GM18951 (cell line): ENCODE results near the gene CAD.
"Not testable (repeated sequence)": the region's sequence is repeated elsewhere in the genome, so short reads cannot be mapped to it uniquely, and the experiment has no call there.

ENCODE experiments used
- POLR2A ChIP-seq: IDR thresholded peaks from 4 replicates; pipeline ENCODE4 v1.6.1; 2011; ENCODE audit warnings: mild to moderate bottlenecking; ENCODE audit not compliant: insufficient read length, insufficient read depth; ENCODE audit errors: extremely low read depth
- in situ Hi-C: fragments of 300-500 bp; cut with MboI; formaldehyde crosslinking; loops from one replicate; pipeline ENCODE4 v1.12.0; 2022; ENCODE audit warnings: low sequenced_read_pairs, mixed read lengths, inconsistent platforms; ENCODE audit not compliant: unreplicated experiment

The CAD gene

GRCh38 chr2:27263287-27264252, 46.4 kb downstream of the CAD start:
- in situ Hi-C loops, result no loop called here

GRCh38 chr2:27264253-27264752, 47.1 kb downstream of the CAD start:
- in situ Hi-C loops, result no loop called here
- TF ChIP-seq POLR2A, result no peak

More at GRCh38 chr2:27263287-27264252, 46.4 kb downstream of the CAD start:
- TF ChIP-seq POLR2A, result no peak

GRCh38 chr2:27264753-27265535, 47.8 kb downstream of the CAD start:
- in situ Hi-C loops, result no loop called here
- TF ChIP-seq POLR2A, result no peak

GRCh38 chr2:27265536-27265870, 48.3 kb downstream of the CAD start:
- in situ Hi-C loops, result no loop called here
- no peak for TF ChIP-seq POLR2A

GRCh38 chr2:27268296-27268695, 51.1 kb downstream of the CAD start:
- in situ Hi-C loops, result not testable (repeated sequence)

GRCh38 chr2:27270131-27270530, 53.0 kb downstream of the CAD start:
- in situ Hi-C loops, result loop anchor here (10.0 kb wide), 1 partner anchor 315 kb away; no protein-coding TSS in a partner anchor
- TF ChIP-seq POLR2A, result no peak

- in situ Hi-C loops, result loop anchor here (10.0 kb wide), 1 partner anchor 316 kb away; no protein-coding TSS in a partner anchor
- no peak for TF ChIP-seq POLR2A
These were observed 53.5 kb downstream of the CAD start for GRCh38 chr2:27270670-27271069.

- in situ Hi-C loops, result loop anchor here (10.0 kb wide), 1 partner anchor 317 kb away; no protein-coding TSS in a partner anchor
- TF ChIP-seq POLR2A, result no peak
These were observed 54.6 kb downstream of the CAD start for GRCh38 chr2:27271631-27272340.

- in situ Hi-C loops, result loop anchor here (10.0 kb wide), 1 partner anchor 318 kb away; no protein-coding TSS in a partner anchor
These were observed 55.7 kb downstream of the CAD start for GRCh38 chr2:27272537-27273522.

GRCh38 chr2:27275211-27276150, 58.3 kb downstream of the CAD start, which contains the start of gene DNAJC5G:
Gene DNAJC5G, plus strand, starts transcription at chr2:27275433. Its CDS starts 1,296 bp downstream, at chr2:27276729.
- in situ Hi-C loops, result loop anchor here (10.0 kb wide), 1 partner anchor 321 kb away; no protein-coding TSS in a partner anchor
- no peak for TF ChIP-seq POLR2A

- TF ChIP-seq POLR2A, result no peak
- in situ Hi-C loops, result loop anchor here (10.0 kb wide), 1 partner anchor 323 kb away; no protein-coding TSS in a partner anchor
These were observed 60.8 kb downstream of the CAD start for GRCh38 chr2:27278010-27278409.
